D721Med (cell line): ENCODE data around the gene TNN.

Source experiments
- DNase-seq: peaks from one replicate; pipeline ENCODE4 v3.0.0; 2011; ENCODE audit warnings: low spot score; ENCODE audit not compliant: insufficient read length
- FAIRE-seq: peaks from 2 replicates; lab custom pipeline; 2011; peaks lifted over from hg19 to GRCh38; lab: Jason Lieb, UNC
- CTCF ChIP-seq: IDR thresholded peaks from 2 replicates; pipeline ENCODE4 v1.5.1; 2012; ENCODE audit warnings: mild to moderate bottlenecking, control low read depth; ENCODE audit not compliant: insufficient read depth; ENCODE audit errors: missing control alignments

TNN gene

GRCh38 chr1:175155473-175155856 lies 87.8 kb downstream of the TNN start:
- FAIRE-seq, result no peak
- no peak for TF ChIP-seq CTCF
- DNase-seq, result no peak

- no peak for DNase-seq
- no peak for FAIRE-seq
- no peak for TF ChIP-seq CTCF
These were observed 88.3 kb downstream of the TNN start for GRCh38 chr1:175155936-175156335.

DNA sequence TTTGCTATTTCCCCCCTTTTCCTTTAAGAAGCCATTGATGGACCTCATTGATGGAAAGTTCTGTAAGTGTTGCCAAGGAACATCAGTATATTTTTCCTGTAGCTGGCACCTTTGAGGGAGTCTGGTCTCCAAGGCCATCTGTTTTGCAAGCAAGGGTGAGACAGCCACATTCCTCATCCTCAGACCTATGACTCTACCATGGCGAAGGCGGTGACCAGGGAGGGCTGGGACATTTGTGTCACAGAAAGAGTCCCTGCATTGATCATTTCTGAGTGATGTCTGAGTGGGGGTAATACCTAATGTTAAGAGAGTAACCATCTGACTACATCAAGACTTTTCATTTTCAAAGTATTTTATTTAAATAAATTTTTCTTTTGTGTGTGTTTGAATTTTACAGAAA lies 89.6 kb downstream of the TNN start:
- no peak for DNase-seq
- no peak for TF ChIP-seq CTCF
- no peak for FAIRE-seq

GRCh38 chr1:175158170-175158591 lies 90.5 kb downstream of the TNN start:
- DNase-seq (no peak), FAIRE-seq (no peak)
- no peak for TF ChIP-seq CTCF

DNA sequence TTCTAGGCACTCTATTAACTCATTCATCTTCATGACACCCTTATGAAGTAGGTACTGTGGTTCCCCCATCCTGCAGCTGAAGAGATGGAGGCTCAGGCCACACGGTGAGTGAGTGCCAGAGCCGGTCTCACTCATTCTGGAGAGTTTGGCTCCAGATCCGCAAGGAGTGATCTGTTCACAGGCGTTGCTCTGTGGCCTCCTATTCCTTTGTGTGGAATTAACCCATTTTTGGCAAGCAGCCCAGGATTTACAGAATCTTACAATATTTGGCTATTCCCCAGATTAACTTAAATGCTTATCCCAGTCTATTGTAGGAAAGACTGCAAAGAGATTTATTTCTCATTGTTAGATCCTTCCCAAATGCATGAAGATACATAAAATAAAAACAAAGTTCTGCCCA lies 95.3 kb downstream of the TNN start:
- FAIRE-seq (no peak), DNase-seq (no peak)
- no peak for TF ChIP-seq CTCF

DNA sequence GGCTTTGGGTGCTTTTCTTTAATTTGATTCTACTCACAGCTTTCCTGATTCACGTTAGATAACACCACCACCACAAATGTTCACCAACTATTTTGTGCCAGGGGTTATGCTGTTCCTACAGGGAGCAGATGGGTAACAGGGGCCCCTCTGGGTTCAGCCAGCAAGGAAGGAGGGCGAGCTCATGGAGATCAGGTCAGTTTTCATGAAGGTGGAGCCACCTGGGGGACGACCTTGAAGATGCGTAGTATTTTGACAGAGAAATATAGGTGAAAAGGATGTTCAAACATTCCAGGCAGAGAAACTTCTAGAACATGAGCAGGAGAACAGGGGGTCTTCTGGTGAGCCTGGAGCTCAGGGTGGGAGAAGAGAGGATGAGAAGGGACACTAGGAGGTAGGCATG lies 96.1 kb downstream of the TNN start:
- FAIRE-seq (no peak), DNase-seq (no peak)
- no peak for TF ChIP-seq CTCF

GRCh38 chr1:175164751-175165150 lies 97.1 kb downstream of the TNN start:
- no peak for TF ChIP-seq CTCF
- FAIRE-seq, result no peak
- no peak for DNase-seq
